Neural progenitor cell (in vitro differentiated cells): ENCODE results near the gene FLVCR1. TPM values are rescaled to one million over a fixed set of nuclear protein-coding genes. Genes with fewer than 3 reads are reported as not detected.

Source experiments
- DNase-seq: peaks from one replicate; pipeline ENCODE4 v3.0.0-alpha.2; 2016; ENCODE audit warnings: low spot score
- H2AFZ ChIP-seq: fragments of 200-600 bp; sonication (generic); replicated peaks from 2 replicates; pipeline ENCODE4 v1.6.1; 2016; ENCODE audit warnings: antibody characterized with exemption
- H3F3A ChIP-seq: fragments of 200-600 bp; sonication (generic); 2 replicates; pipeline ENCODE4 v1.6.1; 2016; ENCODE audit warnings: antibody characterized with exemption, low read depth
- H3K27ac ChIP-seq: fragments of 200-600 bp; sonication (generic); 2 replicates; pipeline ENCODE4 v1.5.1; 2016; ENCODE audit warnings: mild to moderate bottlenecking
- H3K27me3 ChIP-seq: fragments of 200-600 bp; sonication (generic); 2 replicates; pipeline ENCODE4 v1.6.1; 2016; ENCODE audit warnings: mild to moderate bottlenecking, moderate library complexity
- H3K36me3 ChIP-seq: fragments of 200-600 bp; sonication (generic); 2 replicates; pipeline ENCODE4 v1.5.1; 2016
- H3K4me1 ChIP-seq: fragments of 200-600 bp; sonication (generic); 2 replicates; pipeline ENCODE4 v1.6.1; 2016; ENCODE audit warnings: mixed run types
- H3K4me2 ChIP-seq: fragments of 200-600 bp; sonication (generic); 2 replicates; pipeline ENCODE4 v1.6.1; 2016
- H3K4me3 ChIP-seq: fragments of 200-600 bp; sonication (generic); 2 replicates; pipeline ENCODE4 v1.5.1; 2016
- H3K79me2 ChIP-seq: fragments of 200-600 bp; sonication (generic); 2 replicates; pipeline ENCODE4 v1.6.1; 2016; ENCODE audit warnings: low read depth
- H3K9ac ChIP-seq: fragments of 200-600 bp; sonication (generic); 2 replicates; pipeline ENCODE4 v1.6.1; 2016
- H3K9me3 ChIP-seq: fragments of 200-600 bp; sonication (generic); 2 replicates; pipeline ENCODE4 v1.5.1; 2016; ENCODE audit warnings: low read depth
- H4K20me1 ChIP-seq: fragments of 200-600 bp; sonication (generic); 2 replicates; pipeline ENCODE4 v1.6.1; 2016; ENCODE audit warnings: low read depth
- H3K27ac Mint-ChIP-seq: 3 replicates; pipeline ENCODE4 v1.8.0; 2021; ENCODE audit warnings: mixed read lengths
- H3K27me3 Mint-ChIP-seq: 2 replicates; pipeline ENCODE4 v1.8.0; 2022; ENCODE audit warnings: low read depth, mild to moderate bottlenecking, inconsistent platforms, moderate library complexity, mixed read lengths; ENCODE audit not compliant: insufficient read depth
- H3K36me3 Mint-ChIP-seq: 3 replicates; pipeline ENCODE4 v1.8.0; 2021; ENCODE audit warnings: mixed read lengths
- H3K4me1 Mint-ChIP-seq: 3 replicates; pipeline ENCODE4 v1.8.0; 2021; ENCODE audit warnings: mixed read lengths
- H3K4me3 Mint-ChIP-seq: 3 replicates; pipeline ENCODE4 v1.8.0; 2021; ENCODE audit warnings: mild to moderate bottlenecking, moderate library complexity, mixed read lengths
- H3K9me3 Mint-ChIP-seq: 3 replicates; pipeline ENCODE4 v1.8.0; 2020; ENCODE audit warnings: mixed read lengths
- CTCF ChIP-seq: fragments of 200-600 bp; sonication (generic); IDR thresholded peaks from 2 replicates; pipeline ENCODE4 v1.5.1; 2017; ENCODE audit warnings: antibody characterized with exemption, mild to moderate bottlenecking
- EZH2 ChIP-seq: fragments of 200-600 bp; sonication (generic); IDR thresholded peaks from 2 replicates; pipeline ENCODE4 v1.6.1; 2017; ENCODE audit warnings: antibody characterized with exemption, mild to moderate bottlenecking, moderate library complexity
- EZH2phosphoT487 ChIP-seq: fragments of 200-600 bp; sonication (generic); IDR thresholded peaks from 2 replicates; pipeline ENCODE4 v1.6.1; 2017; ENCODE audit warnings: antibody characterized with exemption
- total RNA-seq: library from RNA; depleted of rRNA; stranded (reverse); fragments of >200 nt; gene quantifications from 2 replicates; pipeline ENCODE4 v1.2.3, GENCODE V29; 2015; ENCODE audit warnings: low replicate concordance

The FLVCR1 gene
- total RNA-seq, 1 donor from 2014 or later = 33.2 TPM

- Histone ChIP-seq H3K79me2 (no peaks in the 10 kb centered on the region), H3K9me3 (no peaks in the 10 kb centered on the region), H4K20me1 (no peaks in the 10 kb centered on the region), H2AFZ (peak overlapping the region; percentile 99), H3K27me3 (peaks cover 26% of the 10 kb centered on the region), H3F3A (peaks cover 22% of the 10 kb centered on the region), H3K4me3 (no peak overlapping the region), H3K4me1 (peaks cover 16% of the 10 kb centered on the region), H3K36me3 (no peaks in the 10 kb centered on the region), H3K4me2 (peak overlapping the region; percentile 53), H3K27ac (no peak overlapping the region), H3K9ac (no peak overlapping the region)
- TF ChIP-seq CTCF (no peak), EZH2 (no peak), EZH2phosphoT487 (no peak)
- Mint-ChIP-seq H3K36me3 (peaks cover 1% of the 10 kb centered on the region), H3K9me3 (no peaks in the 10 kb centered on the region), H3K27me3 (peaks cover 25% of the 10 kb centered on the region), H3K4me1 (peaks cover 26% of the 10 kb centered on the region), H3K4me3 (no peak overlapping the region), H3K27ac (peak overlapping the region; percentile 93)
- DNase-seq = no peak
These were observed 59.0 kb downstream of the FLVCR1 start for GRCh38 chr1:212917134-212917485.

DNA sequence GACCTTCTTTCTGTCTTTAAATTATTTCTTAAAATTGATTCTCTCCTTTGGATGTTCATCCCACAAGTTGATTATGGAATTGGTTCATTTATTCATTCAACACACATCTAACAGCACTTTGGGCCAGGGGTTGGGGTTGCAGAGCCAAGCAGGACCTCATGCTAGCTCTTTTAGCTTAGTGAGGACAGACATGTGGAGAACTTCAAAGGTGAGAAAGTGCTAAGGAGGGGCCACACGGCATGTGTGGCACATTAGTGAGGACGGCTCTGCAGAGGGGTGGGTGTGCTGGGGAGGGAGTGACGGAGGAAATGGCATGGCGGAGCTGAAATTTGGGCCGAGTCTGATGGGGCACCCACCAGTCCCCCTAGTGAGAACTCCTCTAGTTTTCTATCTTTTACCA lies 59.8 kb downstream of the FLVCR1 start:
- H3K27me3 Mint-ChIP-seq = peaks cover 18% of the 10 kb centered on the region
- Histone ChIP-seq H3K27me3 (peaks cover 20% of the 10 kb centered on the region), H3K27ac (no peak overlapping the region), H3K9me3 (no peaks in the 10 kb centered on the region), H4K20me1 (no peaks in the 10 kb centered on the region), H3K79me2 (no peaks in the 10 kb centered on the region), H3F3A (peaks cover 22% of the 10 kb centered on the region), H3K36me3 (no peaks in the 10 kb centered on the region), H3K9ac (no peak overlapping the region), H3K4me3 (no peak overlapping the region), H3K4me1 (peaks cover 16% of the 10 kb centered on the region), H2AFZ (no peak overlapping the region), H3K4me2 (no peak overlapping the region)
- no peak for TF ChIP-seq EZH2
- no peak for TF ChIP-seq CTCF
- no peak for TF ChIP-seq EZH2phosphoT487
- peaks cover 2% of the 10 kb centered on the region for H3K9me3 Mint-ChIP-seq
- peaks cover 1% of the 10 kb centered on the region for H3K36me3 Mint-ChIP-seq
- H3K27ac Mint-ChIP-seq = no peak overlapping the region
- no peak overlapping the region for H3K4me3 Mint-ChIP-seq
- no peak for DNase-seq
- peaks cover 29% of the 10 kb centered on the region for H3K4me1 Mint-ChIP-seq

DNA sequence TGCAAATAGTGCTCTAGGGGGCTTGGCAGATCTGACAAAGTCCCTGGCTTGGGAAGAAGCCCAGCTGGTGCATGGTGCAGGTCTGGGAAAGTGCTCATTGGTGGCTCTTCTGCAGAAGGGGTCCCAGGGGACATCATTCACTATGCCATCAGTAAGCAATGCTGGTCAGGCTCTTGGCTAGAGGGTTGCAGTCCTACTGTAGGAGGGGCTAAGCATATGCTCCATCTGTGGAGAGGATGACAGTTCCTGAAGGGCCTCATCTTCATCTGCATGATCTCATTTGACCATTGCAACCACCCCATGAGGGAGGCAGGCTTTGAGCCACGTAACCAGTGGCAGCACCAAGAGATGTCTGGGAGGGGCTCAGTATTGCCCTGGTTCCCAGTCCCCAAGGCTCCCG lies 60.7 kb downstream of the FLVCR1 start:
- H3K4me1 ChIP-seq = peaks cover 16% of the 10 kb centered on the region
- no peak overlapping the region for H3K27ac Mint-ChIP-seq

More for the DNA sequence above, 60.7 kb downstream of the FLVCR1 start:
- Histone ChIP-seq H4K20me1 (no peaks in the 10 kb centered on the region), H3K27me3 (peaks cover 12% of the 10 kb centered on the region), H3K9ac (no peak overlapping the region), H3K79me2 (no peaks in the 10 kb centered on the region), H3F3A (peaks cover 22% of the 10 kb centered on the region), H3K4me3 (no peak overlapping the region), H3K9me3 (no peaks in the 10 kb centered on the region), H3K27ac (no peak overlapping the region), H3K36me3 (no peaks in the 10 kb centered on the region), H3K4me2 (no peak overlapping the region), H2AFZ (no peak overlapping the region)
- DNase-seq = no peak
- no peak for TF ChIP-seq EZH2
- no peak for TF ChIP-seq CTCF
- TF ChIP-seq EZH2phosphoT487 = no peak
- peaks cover 2% of the 10 kb centered on the region for H3K9me3 Mint-ChIP-seq
- H3K4me1 Mint-ChIP-seq = peaks cover 29% of the 10 kb centered on the region
- peaks cover 18% of the 10 kb centered on the region for H3K27me3 Mint-ChIP-seq
- no peak overlapping the region for H3K4me3 Mint-ChIP-seq
- H3K36me3 Mint-ChIP-seq = peaks cover 1% of the 10 kb centered on the region
